Fibroblast of pulmonary artery (primary cell): ENCODE results near the gene PTPN11.
"Not testable (repeated sequence)": the region's sequence is repeated elsewhere in the genome, so short reads cannot be mapped to it uniquely, and the experiment has no call there.

Experiments used
- DNase-seq: peaks from one replicate; pipeline ENCODE4 v3.0.0-alpha.2; 2010; ENCODE audit warnings: low read depth
- H3K4me3 ChIP-seq: replicated peaks from 2 replicates; pipeline ENCODE4 v1.5.1; 2011; ENCODE audit warnings: low read depth, mild to moderate bottlenecking, control low read depth, low read length, moderate library complexity
- CTCF ChIP-seq: IDR thresholded peaks from 2 replicates; pipeline ENCODE4 v1.5.1; 2011; ENCODE audit warnings: mild to moderate bottlenecking, control low read depth, low read length, inconsistent platforms; ENCODE audit errors: missing control alignments

The PTPN11 gene

GRCh38 chr12:112401054-112401453 is 17.7 kb upstream of the PTPN11 start:
- no peak overlapping the region for H3K4me3 ChIP-seq
- TF ChIP-seq CTCF: no peak
- DNase-seq: no peak

GRCh38 chr12:112401903-112402498 is 16.7 kb upstream of the PTPN11 start:
- DNase-seq: no peak
- no peak overlapping the region for H3K4me3 ChIP-seq
- TF ChIP-seq CTCF: no peak

- H3K4me3 ChIP-seq: peak overlapping the region; percentile 95
- DNase-seq: no peak
- TF ChIP-seq CTCF: no peak
Measured at GRCh38 chr12:112406519-112407488, 11.9 kb upstream of the PTPN11 start.

GRCh38 chr12:112407683-112408082 is 11.1 kb upstream of the PTPN11 start:
- not testable (repeated sequence) for DNase-seq
- peak overlapping the region; percentile 95 for H3K4me3 ChIP-seq

GRCh38 chr12:112408621-112409020 is 10.1 kb upstream of the PTPN11 start:
- no peak for TF ChIP-seq CTCF
- H3K4me3 ChIP-seq: peak overlapping the region; percentile 95
- no peak for DNase-seq

GRCh38 chr12:112409064-112409905 is 9.5 kb upstream of the PTPN11 start, which contains the start of gene RPL6:
TSS of gene RPL6 (minus strand) at chr12:112409605. CDS start at chr12:112408656, 949 bp downstream.
- peak within 1 kb of the TSS; percentile 95 for H3K4me3 ChIP-seq
- no peak for TF ChIP-seq CTCF
- DNase-seq: peak; percentile 96

GRCh38 chr12:112409906-112410244 is 8.9 kb upstream of the PTPN11 start:
- DNase-seq: no peak
- H3K4me3 ChIP-seq: peak overlapping the region; percentile 95
- TF ChIP-seq CTCF: no peak
